Left lung (tissue), 10 donors: ENCODE measurements around the gene FBRSL1. TPM values are rescaled to one million over a fixed set of nuclear protein-coding genes. Genes with fewer than 3 reads are reported as not detected.

ENCODE experiments used
- ATAC-seq: fragments of 200-7000 bp; cut with Tn5 transposase; one replicate; pipeline ENCODE4 v1.9.1; 2020; ENCODE audit warnings: moderate library complexity
- DNase-seq, 4 donors: peaks; one replicate each; pipeline ENCODE4 v3.0.0-alpha.2; 2013 to 2020
- H3K27ac ChIP-seq, 2 donors: fragments of 200-600 bp; sonication (generic) in 1 of 2; one replicate each; pipeline versions ENCODE4 v1.5.0 to v1.8.0; 2020 to 2021
- H3K27me3 ChIP-seq, 2 donors: fragments of 200-600 bp; sonication (generic) in 1 of 2; one replicate each; pipeline versions ENCODE4 v1.5.0 to v1.8.0; 2020 to 2021
- H3K36me3 ChIP-seq, 2 donors: fragments of 200-600 bp; sonication (generic) in 1 of 2; one replicate each; pipeline versions ENCODE4 v1.5.0 to v1.8.0; 2020 to 2021
- H3K4me1 ChIP-seq, 2 donors: fragments of 200-600 bp; one replicate each; pipeline ENCODE4 v1.8.0; 2021
- H3K4me3 ChIP-seq, 2 donors: fragments of 200-600 bp; sonication (generic) in 1 of 2; one replicate each; pipeline versions ENCODE4 v1.5.0 to v1.8.0; 2020 to 2021; ENCODE audit warnings: mild to moderate bottlenecking in 1 of 2
- H3K9me3 ChIP-seq, 2 donors: fragments of 200-600 bp; sonication (generic) in 1 of 2; one replicate each; pipeline versions ENCODE4 v1.5.0 to v1.8.0; 2020 to 2021
- CTCF ChIP-seq, 2 donors: fragments of 200-600 bp; sonication (generic) in 1 of 2; IDR thresholded peaks; one replicate each; pipeline versions ENCODE4 v1.5.0 to v1.8.0; 2021; ENCODE audit warnings: antibody characterized with exemption in 2 of 2
- intact Hi-C, 2 donors: fragments of 100-400 bp; cut with DNase I; formaldehyde crosslinking; loops; one replicate each; pipeline versions ENCODE4 v1.11.2 to v1.14.2; 2022
- polyA plus RNA-seq, 6 donors: library from polyadenylated mRNA; unstranded; fragments of 120-200 nt; gene quantifications; one replicate each; pipeline ENCODE4 v1.2.1, GENCODE V29; 2013; ENCODE audit not compliant: insufficient read length in 6 of 6
- total RNA-seq, 2 donors: library from RNA; stranded (reverse); fragmentation: NEBNext Ultra II Directional; extraction: Animal tissue kit (Norgen Biotek cat#: 25700); gene quantifications; one replicate each; pipeline ENCODE4 v1.2.1, GENCODE V29; 2021
- donor health status: DM: no; HTN: yes; CAD: no.
- donor health status: DM: no; HTN: no; CAD: no.

Gene FBRSL1
- total and polyA plus RNA-seq, 8 donors = 44.7 to 113 (median 83.9) TPM

GRCh38 chr12:132494294-132495164 is 4.6 kb downstream of the FBRSL1 start:
- Histone ChIP-seq H3K36me3 (no peaks in the 10 kb centered on the region), H3K27me3 (no peaks in the 10 kb centered on the region), H3K4me1 (peaks cover 19 to 82% of the 10 kb centered on the region in 2 donors), H3K4me3 (no peak overlapping the region), H3K9me3 (no peaks in the 10 kb centered on the region), H3K27ac (no peak overlapping the region)
- intact Hi-C loops = no loop called here
- ATAC-seq (peak; percentile 14), DNase-seq (peak in 1 of 4 donors; percentile 42)
- TF ChIP-seq CTCF (IDR thresholded peaks at IDR 0.05) = no peak

GRCh38 chr12:132495165-132495544 is 5.2 kb downstream of the FBRSL1 start:
- intact Hi-C loops = no loop called here
- Histone ChIP-seq H3K4me1 (peaks cover 19 to 84% of the 10 kb centered on the region in 2 donors), H3K4me3 (no peak overlapping the region), H3K36me3 (no peaks in the 10 kb centered on the region), H3K27me3 (no peaks in the 10 kb centered on the region), H3K27ac (no peak overlapping the region), H3K9me3 (no peaks in the 10 kb centered on the region)
- no peak for TF ChIP-seq CTCF (IDR thresholded peaks at IDR 0.05)
- no peak for DNase-seq
- ATAC-seq = no peak

- H3K9me3 ChIP-seq = no peaks in the 10 kb centered on the region
- H3K27ac ChIP-seq = no peak overlapping the region
- no peaks in the 10 kb centered on the region for H3K36me3 ChIP-seq
- no peaks in the 10 kb centered on the region for H3K27me3 ChIP-seq
- H3K4me1 ChIP-seq = peaks cover 19 to 83% of the 10 kb centered on the region in 2 donors
- ATAC-seq (no peak), DNase-seq (no peak)
- intact Hi-C loops = no loop called here
- no peak for TF ChIP-seq CTCF (IDR thresholded peaks at IDR 0.05)
- H3K4me3 ChIP-seq = no peak overlapping the region
Measured at GRCh38 chr12:132495629-132496357, 5.8 kb downstream of the FBRSL1 start.

GRCh38 chr12:132496358-132496669 is 6.4 kb downstream of the FBRSL1 start:
- no peaks in the 10 kb centered on the region for H3K27me3 ChIP-seq
- H3K27ac ChIP-seq = no peak overlapping the region
- ATAC-seq (no peak), DNase-seq (no peak)
- peaks cover 18 to 83% of the 10 kb centered on the region in 2 donors for H3K4me1 ChIP-seq
- no peaks in the 10 kb centered on the region for H3K9me3 ChIP-seq
- intact Hi-C loops = no loop called here
- H3K4me3 ChIP-seq = no peak overlapping the region
- H3K36me3 ChIP-seq = no peaks in the 10 kb centered on the region
- TF ChIP-seq CTCF (IDR thresholded peaks at IDR 0.05) = no peak

- no peaks in the 10 kb centered on the region for H3K36me3 ChIP-seq
- intact Hi-C loops = no loop called here
- DNase-seq = no peak
- H3K4me3 ChIP-seq = no peak overlapping the region
- no peak overlapping the region for H3K27ac ChIP-seq
- no peak for TF ChIP-seq CTCF (IDR thresholded peaks at IDR 0.05)
- H3K9me3 ChIP-seq = no peaks in the 10 kb centered on the region
- H3K27me3 ChIP-seq = no peaks in the 10 kb centered on the region
- H3K4me1 ChIP-seq = peaks cover 14 to 83% of the 10 kb centered on the region in 2 donors
- ATAC-seq = no peak
Measured at GRCh38 chr12:132496710-132497109, 6.8 kb downstream of the FBRSL1 start.
